IMR-90 (cell line): ENCODE data around the gene FOXI1. TPM values are rescaled to one million over a fixed set of nuclear protein-coding genes. Genes with fewer than 3 reads are reported as not detected.

Experiments used
- ATAC-seq: fragments of 200-7000 bp; cut with Tn5 transposase; 2 replicates; pipeline ENCODE4 v1.9.1; 2020; ENCODE audit warnings: low read depth, mild to moderate bottlenecking, moderate library complexity
- BruUV-seq: library from RNA; stranded (reverse); fragments of 400-500 nt; replicated peaks from 2 replicates; lab custom pipeline; 2021; lab: Mats Ljungman, UMichigan
- CTCF ChIA-PET: fragments of 300-600 bp; formaldehyde crosslinking; extraction: SDS; loops from one replicate; lab custom pipeline; 2021; ENCODE audit warnings: antibody characterized with exemption; lab: Yijun Ruan, JAX
- POLR2A ChIA-PET: fragments of 300-600 bp; sonication (Branson Sonifier 250); formaldehyde crosslinking; loops from one replicate; lab custom pipeline; 2022; ENCODE audit warnings: antibody characterized with exemption; ENCODE audit not compliant: unreplicated experiment; lab: Charles Lee
- DNase-seq: peaks from one replicate; pipeline ENCODE4 v3.0.0; 2013
- H2AFZ ChIP-seq: replicated peaks from 2 replicates; pipeline ENCODE3; 2013; ENCODE audit warnings: low read length, mild to moderate bottlenecking; ENCODE audit not compliant: poor library complexity
- H2AK5ac ChIP-seq: 2 replicates; pipeline ENCODE4 v1.6.1; 2013; ENCODE audit warnings: low read depth, low read length, inconsistent platforms
- H2AK9ac ChIP-seq: replicated peaks from 2 replicates; pipeline ENCODE3; 2013; ENCODE audit warnings: mild to moderate bottlenecking, low read depth, low read length, moderate library complexity; ENCODE audit not compliant: poor library complexity
- H2BK120ac ChIP-seq: 2 replicates; pipeline ENCODE4 v1.6.1; 2013; ENCODE audit warnings: low read depth, low read length, inconsistent platforms
- H2BK15ac ChIP-seq: 3 replicates; pipeline ENCODE4 v1.6.1; 2013; ENCODE audit warnings: low read depth, low read length, inconsistent platforms
- H2BK20ac ChIP-seq: 2 replicates; pipeline ENCODE4 v1.6.1; 2013; ENCODE audit warnings: low read depth, mild to moderate bottlenecking, inconsistent platforms, low read length, moderate library complexity
- H2BK5ac ChIP-seq: 2 replicates; pipeline ENCODE4 v1.6.1; 2013; ENCODE audit warnings: mild to moderate bottlenecking, low read depth, low read length, inconsistent platforms; ENCODE audit not compliant: poor library complexity, severe bottlenecking
- H3K14ac ChIP-seq: replicated peaks from 2 replicates; pipeline ENCODE4 v1.6.1; 2013; ENCODE audit warnings: low read depth, low read length, inconsistent platforms
- H3K18ac ChIP-seq: 2 replicates; pipeline ENCODE4 v1.6.1; 2013; ENCODE audit warnings: low read depth, low read length, control low read depth
- H3K23ac ChIP-seq: 2 replicates; pipeline ENCODE4 v1.6.1; 2013; ENCODE audit warnings: low read depth, low read length, inconsistent platforms
- H3K27ac ChIP-seq: 2 replicates; pipeline ENCODE4 v1.5.1; 2013; ENCODE audit warnings: mild to moderate bottlenecking, control low read depth, low read length; ENCODE audit not compliant: insufficient read depth
- H3K27me3 ChIP-seq: 2 replicates; pipeline ENCODE4 v1.6.1; 2013; ENCODE audit warnings: low read length; ENCODE audit not compliant: control insufficient read depth, insufficient read depth
- H3K36me3 ChIP-seq: 2 replicates; pipeline ENCODE4 v1.6.1; 2013; ENCODE audit warnings: low read length, mixed read lengths; ENCODE audit not compliant: control insufficient read depth, insufficient read depth
- H3K4ac ChIP-seq: 2 replicates; pipeline ENCODE4 v1.6.1; 2013; ENCODE audit warnings: low read depth, low read length, inconsistent platforms
- H3K4me1 ChIP-seq: 2 replicates; pipeline ENCODE4 v1.6.1; 2013; ENCODE audit warnings: low read length, mixed read lengths; ENCODE audit not compliant: control insufficient read depth, insufficient read depth
- H3K4me2 ChIP-seq: 2 replicates; pipeline ENCODE4 v1.6.1; 2013; ENCODE audit warnings: low read depth, mild to moderate bottlenecking, control low read depth, low read length, moderate library complexity
- H3K4me3 ChIP-seq: 2 replicates; pipeline ENCODE4 v1.5.1; 2013; ENCODE audit warnings: low read depth, mild to moderate bottlenecking, control low read depth, low read length, moderate library complexity; ENCODE audit not compliant: insufficient read depth
- H3K56ac ChIP-seq: 2 replicates; pipeline ENCODE4 v1.6.1; 2013; ENCODE audit warnings: low read length, inconsistent platforms; ENCODE audit not compliant: insufficient read depth; ENCODE audit errors: extremely low read depth
- H3K79me1 ChIP-seq, 2 experiments: 2 replicates each; pipeline ENCODE4 v1.6.1; 2013; ENCODE audit warnings: low read length in 2 of 2, inconsistent platforms in 1 of 2, low read depth in 1 of 2
- H3K9ac ChIP-seq: 2 replicates; pipeline ENCODE4 v1.6.1; 2013; ENCODE audit warnings: low read depth, low read length, control low read depth
- H3K9me1 ChIP-seq: 2 replicates; pipeline ENCODE4 v1.6.1; 2013; ENCODE audit warnings: low read length, inconsistent platforms; ENCODE audit not compliant: insufficient read depth
- H3K9me3 ChIP-seq: 2 replicates; pipeline ENCODE4 v1.6.1; 2013; ENCODE audit warnings: low read length; ENCODE audit not compliant: control insufficient read depth, insufficient read depth
- H4K20me1 ChIP-seq: 2 replicates; pipeline ENCODE4 v1.6.1; 2013; ENCODE audit warnings: low read length, inconsistent platforms; ENCODE audit not compliant: insufficient read depth
- H4K5ac ChIP-seq: 2 replicates; pipeline ENCODE4 v1.6.1; 2013; ENCODE audit warnings: mild to moderate bottlenecking, low read depth, low read length, control low read depth
- H4K8ac ChIP-seq, 2 experiments: 2 replicates each; pipeline ENCODE4 v1.6.1; 2013; ENCODE audit warnings: low read depth in 2 of 2, low read length in 2 of 2, control low read depth in 1 of 2, inconsistent platforms in 1 of 2
- H4K91ac ChIP-seq: 2 replicates; pipeline ENCODE4 v1.6.1; 2013; ENCODE audit warnings: low read depth, low read length, inconsistent platforms; ENCODE audit not compliant: insufficient read depth
- CHD1 ChIP-seq: IDR thresholded peaks from 2 replicates; pipeline ENCODE4 v1.6.1; 2012; ENCODE audit warnings: low read depth, low read length, improper control_type of control experiment
- MAZ ChIP-seq: IDR thresholded peaks from 2 replicates; pipeline ENCODE4 v1.6.1; 2012; ENCODE audit warnings: low read depth, mild to moderate bottlenecking, low read length, improper control_type of control experiment, moderate library complexity, borderline replicate concordance
- RCOR1 ChIP-seq: IDR thresholded peaks from 2 replicates; pipeline ENCODE4 v1.6.1; 2012; ENCODE audit warnings: mild to moderate bottlenecking, low read length, improper control_type of control experiment; ENCODE audit not compliant: insufficient replicate concordance
- WGBS, 2 experiments: methylation state at CpG; one replicate each; pipeline versions ENCODE4 v1.1.5 to v1.1.7; 2013; ENCODE audit warnings: missing lambda C conversion rate in 2 of 2; ENCODE audit not compliant: insufficient read length in 1 of 2; ENCODE audit errors: extremely low coverage in 2 of 2; 5-methylcytosine and 5-hydroxymethylcytosine counted together
- dilution Hi-C: fragments of 300-500 bp; cut with HindIII; formaldehyde crosslinking; loops from one replicate; pipeline ENCODE4 v1.14.3; 2018; ENCODE audit warnings: low sequenced_read_pairs; ENCODE audit not compliant: unreplicated experiment
- in situ Hi-C: fragments of 300-500 bp; cut with MboI; formaldehyde crosslinking; loops from 3 replicates; pipeline ENCODE4 v1.14.3; 2019; ENCODE audit warnings: low sequenced_read_pairs, inconsistent platforms, mixed read lengths
- intact Hi-C: fragments of 100-400 bp; cut with micrococcal nuclease; formaldehyde crosslinking; loops from 2 replicates; pipeline ENCODE4 v1.10.0; 2022
- polyA plus RNA-seq, 3 experiments: library from polyadenylated mRNA; depleted of rRNA; stranded (reverse); fragments of >200 nt; gene quantifications; 2 replicates each; pipeline ENCODE4 v1.2.3, GENCODE V29; 2012; ENCODE audit warnings: low replicate concordance in 1 of 3
- total RNA-seq: library from RNA; depleted of rRNA; stranded (reverse); fragments of >200 nt; gene quantifications from 2 replicates; pipeline ENCODE4 v1.2.3, GENCODE V29; 2012

The FOXI1 gene
- total and polyA plus RNA-seq, 2 of the 4 experiments (the other 2 are of a cell fraction), result not detected

- H4K91ac ChIP-seq, result no peak overlapping the region
- no peak overlapping the region for H2BK15ac ChIP-seq
- H3K4me2 ChIP-seq, result no peak overlapping the region
- H2AFZ ChIP-seq, result no peak overlapping the region
- H3K9ac ChIP-seq, result no peak overlapping the region
- H3K18ac ChIP-seq, result no peak overlapping the region
- no peak overlapping the region for H2AK9ac ChIP-seq
- H4K20me1 ChIP-seq, result no peaks in the 10 kb centered on the region
- no peaks in the 10 kb centered on the region for H3K36me3 ChIP-seq
- H4K5ac ChIP-seq, result no peak overlapping the region
- TF ChIP-seq MAZ, result no peak
- no peak for TF ChIP-seq CHD1
- no peak for TF ChIP-seq RCOR1
- no peak overlapping the region for H3K27ac ChIP-seq
- H3K4ac ChIP-seq, result no peak overlapping the region
- BruUV-seq, result no TSS peak
- ChIA-PET CTCF (no interaction called here), POLR2A (no interaction called here)
- no peak overlapping the region for H2BK120ac ChIP-seq
- H3K9me3 ChIP-seq, result no peaks in the 10 kb centered on the region
- in situ Hi-C loops (no loop called here), intact Hi-C loops (no loop called here), dilution Hi-C loops (no loop called here)
- H4K8ac ChIP-seq, result no peak overlapping the region
- H3K14ac ChIP-seq, result no peak overlapping the region
- no peaks in the 10 kb centered on the region for H3K4me1 ChIP-seq
- DNase-seq (no peak), ATAC-seq (no peak)
- WGBS, 2 experiments, result no CpG with 5 or more reads among the region's 3 CpGs
- H3K4me3 ChIP-seq, result no peak overlapping the region
- H3K56ac ChIP-seq, result no peak overlapping the region
- no peak overlapping the region for H3K23ac ChIP-seq
- no peak overlapping the region for H2AK5ac ChIP-seq
- no peak overlapping the region for H2BK20ac ChIP-seq
- no peak overlapping the region for H2BK5ac ChIP-seq
- no peaks in the 10 kb centered on the region for H3K79me1 ChIP-seq
- H3K27me3 ChIP-seq, result no peaks in the 10 kb centered on the region
- no peaks in the 10 kb centered on the region for H3K9me1 ChIP-seq
Measured at GRCh38 chr5:170131235-170131634, 25.5 kb downstream of the FOXI1 start.
